Astrocyte of the cerebellum (primary cell): ENCODE results near the gene NAP1L5.
A peak's percentile ranks its signal among the peaks of the same experiment; 100 is the strongest.

Experiments
- DNase-seq: peaks from one replicate; pipeline ENCODE4 v3.0.0-alpha.2; 2011; ENCODE audit warnings: low read depth
- H3K4me3 ChIP-seq: 2 replicates; pipeline ENCODE4 v1.5.1; 2011; ENCODE audit warnings: mild to moderate bottlenecking, low read depth, low read length, moderate library complexity
- CTCF ChIP-seq: IDR thresholded peaks from 2 replicates; pipeline ENCODE4 v1.5.1; 2012; ENCODE audit warnings: low read length, low read depth, moderate library complexity, mild to moderate bottlenecking; ENCODE audit errors: missing control alignments
- in situ Hi-C: cut with HindIII; loops from 2 replicates; pipeline ENCODE4 v1.10.0; 2017; ENCODE audit warnings: low sequenced_read_pairs

NAP1L5 gene

GRCh38 chr4:88661739-88662138 is 35.9 kb downstream of the NAP1L5 start:
- in situ Hi-C loops: no loop called here
- no peak overlapping the region for H3K4me3 ChIP-seq
- no peak for TF ChIP-seq CTCF
- DNase-seq: peak; percentile 37

GRCh38 chr4:88660446-88661294 is 37.0 kb downstream of the NAP1L5 start:
- DNase-seq: no peak
- in situ Hi-C loops: no loop called here
- no peak for TF ChIP-seq CTCF
- no peak overlapping the region for H3K4me3 ChIP-seq

DNA sequence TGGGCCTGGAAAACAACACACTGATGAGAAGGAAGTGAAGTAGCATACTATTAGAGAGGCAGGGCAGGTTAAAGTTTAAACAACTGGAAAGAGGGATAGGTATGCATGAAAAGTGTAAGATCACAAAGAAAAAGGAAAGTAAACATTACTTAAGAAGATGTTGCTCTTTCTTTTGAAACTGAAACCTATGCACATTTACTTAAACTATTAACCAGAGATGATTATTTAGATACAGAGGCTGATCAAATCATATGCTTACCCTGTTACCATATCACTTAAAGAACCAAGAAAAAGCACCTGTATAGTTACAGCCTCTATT is 37.8 kb downstream of the NAP1L5 start:
- DNase-seq: no peak
- no peak overlapping the region for H3K4me3 ChIP-seq
- no peak for TF ChIP-seq CTCF
- in situ Hi-C loops: no loop called here

DNA sequence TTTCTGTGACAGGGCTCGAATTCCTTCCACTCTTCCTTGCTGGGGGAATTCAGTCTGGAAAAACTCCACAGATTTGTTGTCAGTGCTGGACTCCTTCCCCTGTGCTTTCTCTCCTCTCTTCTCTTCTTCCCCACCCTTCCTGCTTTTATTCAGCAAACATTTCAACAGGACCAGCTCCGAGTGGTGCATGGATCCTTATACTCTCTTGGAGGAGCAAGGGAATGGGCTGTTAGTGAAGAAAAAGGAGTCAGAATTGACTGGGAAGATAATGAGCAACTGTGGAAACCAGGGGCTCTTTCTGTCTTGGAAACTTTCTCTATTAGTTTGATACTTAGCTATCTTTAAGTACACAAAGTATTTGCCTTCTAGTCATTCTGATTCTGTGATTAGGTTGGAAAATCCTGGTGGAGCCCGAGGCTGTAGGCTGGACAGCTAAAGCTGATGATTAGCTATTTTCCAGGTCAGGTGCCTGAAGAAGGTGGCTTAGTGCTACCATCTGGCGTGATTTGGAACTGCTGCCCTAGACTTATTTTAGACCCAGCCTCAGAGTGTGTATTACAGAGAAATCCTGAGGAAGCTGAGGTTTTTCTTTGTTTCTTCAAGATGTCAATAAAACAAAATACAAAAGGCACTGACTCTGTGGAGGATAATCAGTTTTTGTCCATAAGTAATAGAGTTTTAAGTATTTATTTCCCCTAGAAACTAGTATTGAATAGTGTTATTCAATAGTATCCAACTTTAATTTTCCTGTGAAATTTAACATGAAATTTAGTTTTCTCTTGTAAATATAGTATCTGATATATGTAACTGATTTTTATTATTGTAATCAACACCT is 38.4 kb downstream of the NAP1L5 start:
- in situ Hi-C loops: no loop called here
- no peak overlapping the region for H3K4me3 ChIP-seq
- DNase-seq: peak; percentile 65
- TF ChIP-seq CTCF: peak; percentile 90

DNA sequence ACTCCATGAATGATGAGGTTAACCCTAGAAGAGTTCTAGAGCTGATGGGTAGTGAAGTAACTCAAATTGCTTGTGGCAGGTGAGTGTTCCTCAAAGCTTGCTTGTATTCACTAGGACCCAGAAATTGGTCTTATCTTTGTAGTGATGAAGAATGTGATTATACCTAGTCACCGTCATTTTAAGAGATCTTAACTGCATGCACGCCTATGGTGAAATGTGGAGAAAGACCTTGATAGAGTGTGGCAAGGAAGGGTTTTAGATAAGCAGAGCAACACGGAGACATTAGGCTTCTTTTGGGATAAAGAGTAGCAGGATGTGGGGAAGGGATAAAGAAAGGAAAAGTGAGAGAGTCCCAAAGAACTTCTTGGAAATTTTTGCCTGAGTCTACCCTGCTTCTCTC is 42.4 kb downstream of the NAP1L5 start:
- in situ Hi-C loops: no loop called here
- TF ChIP-seq CTCF: no peak
- DNase-seq: no peak
- no peak overlapping the region for H3K4me3 ChIP-seq

GRCh38 chr4:88653371-88653946 is 44.2 kb downstream of the NAP1L5 start:
- H3K4me3 ChIP-seq: no peak overlapping the region
- in situ Hi-C loops: no loop called here
- TF ChIP-seq CTCF: no peak
- DNase-seq: no peak
